ENCODE measurements around the gene GPR146.
A peak's percentile ranks its signal among the peaks of the same experiment; 100 is the strongest.
"Not testable (repeated sequence)": the region's sequence is repeated elsewhere in the genome, so short reads cannot be mapped to it uniquely, and the experiment has no call there.

GPR146 gene

DNA sequence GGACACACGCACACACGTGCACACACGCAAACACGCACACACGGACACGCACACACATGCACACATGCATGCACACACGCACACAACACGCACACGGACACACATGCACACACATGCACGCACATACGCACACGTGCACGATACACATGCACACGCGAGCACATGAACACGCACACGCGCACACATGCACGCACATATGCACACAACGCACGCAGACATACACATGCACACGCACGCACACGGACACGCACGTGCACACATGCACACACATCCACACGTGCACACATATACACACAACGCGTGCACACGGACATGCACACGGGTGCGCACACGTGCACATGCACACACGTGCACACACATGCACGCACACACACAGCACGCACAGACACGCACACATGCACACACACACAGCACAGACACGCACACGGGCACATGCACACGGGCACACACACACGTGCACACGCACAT, 26.2 kb downstream of the GPR146 start:
- H3K9ac ChIP-seq (ENCODE audit: low read depth, low read length, poor library complexity) = peak overlapping the region; percentile 79
- no peak overlapping the region for H3K27ac ChIP-seq (replicated peaks; ENCODE audit: low read length)
- peak overlapping the region; percentile 76 for H3K23ac ChIP-seq (ENCODE audit: low read depth, low read length, poor library complexity)
- H3K4ac ChIP-seq (ENCODE audit: low read length) = no peak overlapping the region
- H2BK5ac ChIP-seq (ENCODE audit: low read length) = no peak overlapping the region
- H3K27me3 ChIP-seq (ENCODE audit: control insufficient read depth in 3 of 3, insufficient read depth in 3 of 3, low read depth in 1 of 3, low read length in 3 of 3) = peaks cover 0 to 3% (median 0%) of the 10 kb centered on the region in 3 experiments
- peak overlapping the region; percentile 46 for H2BK12ac ChIP-seq (ENCODE audit: low read length)
- no peak overlapping the region for H2BK120ac ChIP-seq (ENCODE audit: low read depth, low read length)
- H3K79me1 ChIP-seq (ENCODE audit: low read depth, low read length) = peaks cover 17% of the 10 kb centered on the region
- no peak overlapping the region for H4K91ac ChIP-seq (ENCODE audit: low read depth, low read length, poor library complexity)
- no peak overlapping the region for H3K4me2 ChIP-seq (ENCODE audit: insufficient read depth, low read length, poor library complexity, severe bottlenecking)
- peak overlapping the region; percentile 95 for H3K14ac ChIP-seq (ENCODE audit: low read length)
- no peak overlapping the region for H2AFZ ChIP-seq (ENCODE audit: low read length)
- peaks cover 3 to 6% of the 10 kb centered on the region in 2 donors for H3K9me3 ChIP-seq (replicated peaks in 1 of 2; ENCODE audit: control insufficient read depth in 2 of 2, insufficient read depth in 1 of 2, low read depth in 1 of 2, low read length in 2 of 2)
- no CpG with 5 or more reads among the region's 42 CpGs for WGBS, 2 donors (ENCODE audit: extremely low coverage in 2 of 2, insufficient read length in 2 of 2, insufficient replicate concordance in 1 of 2)
- DNase-seq (ENCODE audit: low spot score) = no peak
- H3K4me3 ChIP-seq (ENCODE audit: low read length in 2 of 2) = peak overlapping the region in 1 of 2 donors; percentile 74
- no peak overlapping the region for H2AK5ac ChIP-seq (ENCODE audit: low read depth, low read length)
- H3K4me1 ChIP-seq (ENCODE audit: control insufficient read depth in 2 of 2, insufficient read depth in 1 of 2, low read depth in 1 of 2, low read length in 2 of 2) = peaks cover under 1 to 14% of the 10 kb centered on the region in 2 donors
- peak overlapping the region; percentile 53 for H4K8ac ChIP-seq (ENCODE audit: low read depth, low read length)
- peaks cover 0 to 6% of the 10 kb centered on the region in 2 donors for H3K36me3 ChIP-seq (replicated peaks in 1 of 2; ENCODE audit: control insufficient read depth in 2 of 2, insufficient read depth in 2 of 2, low read length in 2 of 2)
- H2BK15ac ChIP-seq (ENCODE audit: low read length) = no peak overlapping the region
- H3K18ac ChIP-seq (ENCODE audit: low read length) = peak overlapping the region; percentile 77

DNA sequence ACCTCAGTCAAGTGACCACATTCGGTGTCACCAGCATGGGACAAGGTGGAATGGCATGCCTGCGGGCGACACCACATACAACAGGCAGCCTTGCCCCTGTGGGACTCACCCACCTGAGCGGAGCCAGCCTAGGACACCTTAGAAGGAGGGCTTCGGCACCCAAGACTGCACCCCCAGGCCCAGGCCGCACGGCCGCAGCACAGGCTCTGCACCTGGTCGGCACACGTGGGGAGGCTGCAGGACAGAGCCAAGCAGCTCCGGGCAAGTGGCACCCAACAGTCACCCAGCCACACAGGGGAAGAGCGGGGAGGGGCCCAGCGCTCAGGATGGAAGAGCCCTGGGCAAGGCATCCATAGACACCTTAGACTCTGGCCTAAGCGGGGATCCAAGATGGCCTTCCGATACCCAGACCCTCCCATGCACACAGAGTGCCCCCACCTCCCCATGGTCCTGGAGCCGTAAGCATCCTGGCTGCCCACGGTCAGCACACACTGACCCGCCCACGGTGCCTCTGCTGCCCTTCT, 27.4 kb downstream of the GPR146 start:
- no peak overlapping the region for H2BK12ac ChIP-seq (ENCODE audit: low read length)
- H2BK120ac ChIP-seq (ENCODE audit: low read depth, low read length) = no peak overlapping the region
- peak overlapping the region; percentile 49 for H3K14ac ChIP-seq (ENCODE audit: low read length)
- H2AFZ ChIP-seq (ENCODE audit: low read length) = no peak overlapping the region
- H3K27me3 ChIP-seq (ENCODE audit: control insufficient read depth in 3 of 3, insufficient read depth in 3 of 3, low read depth in 1 of 3, low read length in 3 of 3) = peaks cover 0 to 3% (median 0%) of the 10 kb centered on the region in 3 experiments
- no CpG with 5 or more reads among the region's 19 CpGs for WGBS, 2 donors (ENCODE audit: extremely low coverage in 2 of 2, insufficient read length in 2 of 2, insufficient replicate concordance in 1 of 2)
- H2BK5ac ChIP-seq (ENCODE audit: low read length) = no peak overlapping the region
- H3K79me1 ChIP-seq (ENCODE audit: low read depth, low read length) = peaks cover 14% of the 10 kb centered on the region
- H2BK15ac ChIP-seq (ENCODE audit: low read length) = no peak overlapping the region
- H3K4me2 ChIP-seq (ENCODE audit: insufficient read depth, low read length, poor library complexity, severe bottlenecking) = no peak overlapping the region
- H3K4ac ChIP-seq (ENCODE audit: low read length) = peak overlapping the region; percentile 84
- peak overlapping the region; percentile 92 for H3K23ac ChIP-seq (ENCODE audit: low read depth, low read length, poor library complexity)
- peak overlapping the region; percentile 53 for H2AK5ac ChIP-seq (ENCODE audit: low read depth, low read length)
- peaks cover 3 to 6% of the 10 kb centered on the region in 2 donors for H3K9me3 ChIP-seq (replicated peaks in 1 of 2; ENCODE audit: control insufficient read depth in 2 of 2, insufficient read depth in 1 of 2, low read depth in 1 of 2, low read length in 2 of 2)
- DNase-seq (ENCODE audit: low spot score) = no peak
- H3K18ac ChIP-seq (ENCODE audit: low read length) = peak overlapping the region; percentile 80
- no peak overlapping the region for H3K4me3 ChIP-seq (ENCODE audit: low read length in 2 of 2)
- H3K4me1 ChIP-seq (ENCODE audit: control insufficient read depth in 2 of 2, insufficient read depth in 1 of 2, low read depth in 1 of 2, low read length in 2 of 2) = peaks cover 0 to 13% of the 10 kb centered on the region in 2 donors
- no peak overlapping the region for H4K91ac ChIP-seq (ENCODE audit: low read depth, low read length, poor library complexity)
- H4K8ac ChIP-seq (ENCODE audit: low read depth, low read length) = peak overlapping the region; percentile 83
- H3K9ac ChIP-seq (ENCODE audit: low read depth, low read length, poor library complexity) = peak overlapping the region; percentile 50
- peaks cover 0 to 6% of the 10 kb centered on the region in 2 donors for H3K36me3 ChIP-seq (replicated peaks in 1 of 2; ENCODE audit: control insufficient read depth in 2 of 2, insufficient read depth in 2 of 2, low read length in 2 of 2)
- H3K27ac ChIP-seq (replicated peaks; ENCODE audit: low read length) = no peak overlapping the region

DNA sequence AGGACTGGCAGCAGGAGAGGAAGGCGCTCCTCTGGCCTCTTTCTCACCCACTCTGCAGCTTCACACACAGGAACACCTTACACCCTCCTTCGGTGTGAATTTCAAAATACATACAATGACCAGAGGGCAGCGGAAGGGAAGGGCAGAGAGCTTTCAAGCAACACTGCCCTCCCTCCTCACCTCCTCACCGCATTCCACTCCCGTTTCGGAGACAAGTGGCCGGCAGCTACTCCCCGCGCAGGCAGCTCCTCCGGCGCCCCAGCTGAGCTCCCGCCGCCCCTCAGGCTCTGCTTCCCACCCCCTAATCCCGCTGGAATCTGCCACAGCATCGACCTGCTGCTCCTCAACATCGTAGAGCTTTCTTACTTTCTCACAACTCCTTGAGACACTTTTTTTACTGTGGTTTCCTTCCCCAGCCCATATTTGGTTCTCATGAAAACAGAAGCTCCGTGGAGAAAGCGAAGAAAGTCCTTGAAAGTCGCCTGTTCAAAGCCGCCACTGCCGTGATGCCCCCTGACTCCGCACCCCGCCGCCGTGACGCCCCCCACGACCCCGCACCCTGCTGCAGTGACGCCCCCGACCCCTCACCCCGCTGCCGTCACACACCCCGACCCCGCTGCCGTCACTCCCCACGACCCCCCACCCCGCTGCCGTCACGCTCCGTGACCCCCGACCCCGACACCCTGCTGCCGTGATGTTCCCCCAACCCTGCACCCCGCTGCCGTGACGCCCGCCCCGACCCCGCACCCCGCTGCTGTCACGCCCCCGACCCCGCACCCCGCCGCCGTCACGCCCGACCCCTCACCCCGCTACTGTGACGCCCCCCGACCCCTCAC, 29.0 kb downstream of the GPR146 start:
- no peak for DNase-seq (ENCODE audit: low spot score)
- WGBS, 2 donors (ENCODE audit: extremely low coverage in 2 of 2, insufficient read length in 2 of 2, insufficient replicate concordance in 1 of 2) = no CpG with 5 or more reads among the region's 61 CpGs
- no peak overlapping the region for H3K23ac ChIP-seq (ENCODE audit: low read depth, low read length, poor library complexity)
- H2BK12ac ChIP-seq (ENCODE audit: low read length) = no peak overlapping the region
- no peak overlapping the region for H3K14ac ChIP-seq (ENCODE audit: low read length)
- peaks cover 0 to 6% of the 10 kb centered on the region in 2 donors for H3K36me3 ChIP-seq (replicated peaks in 1 of 2; ENCODE audit: control insufficient read depth in 2 of 2, insufficient read depth in 2 of 2, low read length in 2 of 2)
- no peak overlapping the region for H2BK5ac ChIP-seq (ENCODE audit: low read length)
- H2BK120ac ChIP-seq (ENCODE audit: low read depth, low read length) = no peak overlapping the region
- H3K4me2 ChIP-seq (ENCODE audit: insufficient read depth, low read length, poor library complexity, severe bottlenecking) = peak overlapping the region; percentile 21
- H3K4ac ChIP-seq (ENCODE audit: low read length) = no peak overlapping the region
- peaks cover 3 to 6% of the 10 kb centered on the region in 2 donors for H3K9me3 ChIP-seq (replicated peaks in 1 of 2; ENCODE audit: control insufficient read depth in 2 of 2, insufficient read depth in 1 of 2, low read depth in 1 of 2, low read length in 2 of 2)
- H3K27ac ChIP-seq (replicated peaks; ENCODE audit: low read length) = peak overlapping the region; percentile 47
- H2AK5ac ChIP-seq (ENCODE audit: low read depth, low read length) = no peak overlapping the region
- H3K27me3 ChIP-seq (ENCODE audit: control insufficient read depth in 3 of 3, insufficient read depth in 3 of 3, low read depth in 1 of 3, low read length in 3 of 3) = peaks cover 0 to 3% (median 0%) of the 10 kb centered on the region in 3 experiments
- H4K8ac ChIP-seq (ENCODE audit: low read depth, low read length) = no peak overlapping the region
- H3K79me1 ChIP-seq (ENCODE audit: low read depth, low read length) = peaks cover 14% of the 10 kb centered on the region
- peak overlapping the region; percentile 15 for H3K18ac ChIP-seq (ENCODE audit: low read length)
- no peak overlapping the region for H3K4me3 ChIP-seq (ENCODE audit: low read length in 2 of 2)
- H3K4me1 ChIP-seq (ENCODE audit: control insufficient read depth in 2 of 2, insufficient read depth in 1 of 2, low read depth in 1 of 2, low read length in 2 of 2) = peaks cover under 1 to 13% of the 10 kb centered on the region in 2 donors
- no peak overlapping the region for H3K9ac ChIP-seq (ENCODE audit: low read depth, low read length, poor library complexity)
- no peak overlapping the region for H2AFZ ChIP-seq (ENCODE audit: low read length)
- no peak overlapping the region for H2BK15ac ChIP-seq (ENCODE audit: low read length)
- no peak overlapping the region for H4K91ac ChIP-seq (ENCODE audit: low read depth, low read length, poor library complexity)

DNA sequence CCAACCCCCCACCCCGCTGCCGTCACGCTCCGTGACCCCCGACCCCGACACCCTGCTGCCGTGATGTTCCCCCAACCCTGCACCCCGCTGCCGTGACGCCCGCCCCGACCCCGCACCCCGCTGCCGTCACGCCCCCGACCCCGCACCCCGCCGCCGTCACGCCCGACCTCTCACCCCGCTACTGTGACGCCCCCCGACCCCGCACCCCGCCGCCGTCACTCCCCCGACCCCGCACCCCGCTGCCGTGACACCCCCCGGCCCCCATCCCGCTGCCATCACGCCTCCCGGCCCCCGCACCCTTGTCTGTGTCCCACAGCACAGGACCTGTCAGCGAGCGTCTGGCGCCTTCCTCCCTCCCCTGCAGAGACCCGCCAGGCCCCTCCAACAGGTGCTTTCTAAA, 29.7 kb downstream of the GPR146 start:
- H3K27ac ChIP-seq (replicated peaks; ENCODE audit: low read length); H2BK12ac ChIP-seq (ENCODE audit: low read length); H3K27me3 ChIP-seq (ENCODE audit: control insufficient read depth in 3 of 3, insufficient read depth in 3 of 3, low read depth in 1 of 3, low read length in 3 of 3); H2AFZ ChIP-seq (ENCODE audit: low read length); H3K14ac ChIP-seq (ENCODE audit: low read length); H3K4me3 ChIP-seq (ENCODE audit: low read length in 2 of 2); H3K23ac ChIP-seq (ENCODE audit: low read depth, low read length, poor library complexity); H3K9me3 ChIP-seq (replicated peaks in 1 of 2; ENCODE audit: control insufficient read depth in 2 of 2, insufficient read depth in 1 of 2, low read depth in 1 of 2, low read length in 2 of 2); H2BK120ac ChIP-seq (ENCODE audit: low read depth, low read length); H3K4me2 ChIP-seq (ENCODE audit: insufficient read depth, low read length, poor library complexity, severe bottlenecking); DNase-seq (ENCODE audit: low spot score); H2AK5ac ChIP-seq (ENCODE audit: low read depth, low read length); H3K4ac ChIP-seq (ENCODE audit: low read length); H3K9ac ChIP-seq (ENCODE audit: low read depth, low read length, poor library complexity); H3K36me3 ChIP-seq (replicated peaks in 1 of 2; ENCODE audit: control insufficient read depth in 2 of 2, insufficient read depth in 2 of 2, low read length in 2 of 2); H4K91ac ChIP-seq (ENCODE audit: low read depth, low read length, poor library complexity); H4K8ac ChIP-seq (ENCODE audit: low read depth, low read length); H2BK15ac ChIP-seq (ENCODE audit: low read length): not testable (repeated sequence)
- peaks cover 14% of the 10 kb centered on the region for H3K79me1 ChIP-seq (ENCODE audit: low read depth, low read length)
- peak overlapping the region; percentile 53 for H2BK5ac ChIP-seq (ENCODE audit: low read length)
- H3K18ac ChIP-seq (ENCODE audit: low read length) = peak overlapping the region; percentile 35
- H3K4me1 ChIP-seq (ENCODE audit: control insufficient read depth in 2 of 2, insufficient read depth in 1 of 2, low read depth in 1 of 2, low read length in 2 of 2) = peaks cover 5 to 17% of the 10 kb centered on the region in 2 donors
- no CpG with 5 or more reads among the region's 43 CpGs for WGBS, 2 donors (ENCODE audit: extremely low coverage in 2 of 2, insufficient read length in 2 of 2, insufficient replicate concordance in 1 of 2)
